ENCODE data around the gene VPS54.

VPS54 gene

GRCh38 chr2:64021578-64021977, 2.4 kb upstream of the VPS54 start:
- TF ChIP-seq CTCF (IDR thresholded peaks at IDR 0.05; ENCODE audit: extremely low read depth, missing control alignments) = no peak
- DNase-seq (ENCODE audit: low spot score) = no peak

- DNase-seq (ENCODE audit: low spot score) = peak; percentile 17
- no peak for TF ChIP-seq CTCF (IDR thresholded peaks at IDR 0.05; ENCODE audit: extremely low read depth, missing control alignments)
These were observed 824 bp upstream of the VPS54 start for GRCh38 chr2:64019975-64020528.

DNA sequence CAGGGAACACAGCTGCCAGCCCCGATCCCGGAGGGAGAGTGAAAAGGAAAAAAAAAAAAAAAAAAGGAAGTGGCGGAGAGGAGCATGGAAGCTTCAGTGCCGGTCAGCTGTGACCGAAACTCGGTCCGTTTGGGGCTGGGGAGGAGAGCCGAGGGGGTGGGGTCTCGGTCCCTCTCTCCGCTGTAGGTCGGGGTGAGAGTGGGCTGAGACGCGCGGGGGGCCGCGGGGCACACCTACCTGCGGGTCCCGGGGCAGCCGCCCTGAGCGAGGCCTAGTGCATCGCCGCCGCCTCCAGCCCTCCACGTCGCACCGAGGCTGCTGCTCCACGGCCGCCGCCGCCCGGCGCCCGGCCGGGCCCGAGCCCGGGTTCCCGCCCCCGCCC, 536 bp downstream of the VPS54 start:
- DNase-seq (ENCODE audit: low spot score) = no peak
- TF ChIP-seq CTCF (IDR thresholded peaks at IDR 0.05; ENCODE audit: extremely low read depth, missing control alignments) = no peak

DNA sequence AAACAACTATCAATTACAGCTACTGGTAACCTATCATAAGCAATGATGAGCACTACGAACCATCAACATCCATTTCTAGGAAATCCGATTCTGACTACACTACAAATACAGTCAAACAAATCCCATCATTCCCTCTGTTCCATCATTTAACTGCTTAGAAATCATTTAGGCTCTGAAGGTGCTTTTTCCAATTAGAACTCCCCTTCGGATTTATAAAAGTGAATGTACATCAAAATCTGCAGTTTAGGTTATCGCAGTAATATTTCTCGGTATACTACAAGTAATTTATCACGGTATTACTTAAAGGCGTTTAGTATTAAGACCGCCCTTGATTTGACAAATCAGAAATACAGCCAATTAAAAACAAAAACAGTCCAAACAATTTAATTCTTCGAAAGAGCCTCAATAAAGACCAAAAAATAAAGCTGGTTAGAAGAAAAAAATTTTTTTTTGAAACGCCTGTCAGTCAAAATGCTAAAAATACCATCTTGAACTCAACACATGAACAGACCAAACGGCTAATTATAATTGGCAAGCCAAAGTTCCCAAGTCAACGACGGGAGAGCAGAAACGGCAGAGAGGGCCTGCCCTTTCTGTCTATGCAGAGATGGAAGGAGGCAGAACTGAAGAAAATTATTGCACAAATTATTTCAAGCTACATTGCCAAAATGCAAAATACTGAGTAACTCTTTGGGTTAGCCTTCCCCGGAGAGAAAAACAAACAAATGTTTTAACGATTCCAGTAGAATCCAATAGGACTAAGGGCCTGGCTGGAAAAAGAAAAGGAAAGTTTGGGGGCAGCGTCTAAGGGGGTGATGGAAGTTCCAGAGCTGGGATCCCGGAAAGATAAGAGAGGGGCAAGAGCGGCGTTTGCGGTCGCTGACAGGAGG, 1.2 kb downstream of the VPS54 start:
- no peak for TF ChIP-seq CTCF (IDR thresholded peaks at IDR 0.05; ENCODE audit: extremely low read depth, missing control alignments)
- peak; percentile 24 for DNase-seq (ENCODE audit: low spot score)

- no peak for TF ChIP-seq CTCF (IDR thresholded peaks at IDR 0.05; ENCODE audit: extremely low read depth, missing control alignments)
- no peak for DNase-seq (ENCODE audit: low spot score)
These were observed 3.3 kb downstream of the VPS54 start for GRCh38 chr2:64015898-64016297.

GRCh38 chr2:64015391-64015790, 3.8 kb downstream of the VPS54 start:
- DNase-seq (ENCODE audit: low spot score) = no peak

More at GRCh38 chr2:64015391-64015790, 3.8 kb downstream of the VPS54 start:
- TF ChIP-seq CTCF (IDR thresholded peaks at IDR 0.05; ENCODE audit: extremely low read depth, missing control alignments) = no peak

All from GM20000 (cell line).